Adipocyte (in vitro differentiated cells): Measurements from ENCODE around the gene SOBP.

Experiments
- DNase-seq: peaks from one replicate; pipeline ENCODE4 v3.0.0-alpha.2; 2015; ENCODE audit warnings: low read depth
- H3K27me3 ChIP-seq: replicated peaks from 2 replicates; pipeline ENCODE4 v1.7.0; 2013; ENCODE audit warnings: mild to moderate bottlenecking, low read length, moderate library complexity; ENCODE audit not compliant: control insufficient read depth, insufficient read depth
- H3K36me3 ChIP-seq: 2 replicates; pipeline ENCODE4 v1.7.0; 2013; ENCODE audit warnings: low read length, mild to moderate bottlenecking, moderate library complexity; ENCODE audit not compliant: control insufficient read depth, insufficient read depth, severe bottlenecking
- H3K4me1 ChIP-seq: 2 replicates; pipeline ENCODE4 v1.7.0; 2013; ENCODE audit warnings: mild to moderate bottlenecking, low read length, moderate library complexity; ENCODE audit not compliant: control insufficient read depth, insufficient read depth
- H3K4me3 ChIP-seq: 2 replicates; pipeline ENCODE4 v1.7.0; 2013; ENCODE audit warnings: mild to moderate bottlenecking, low read length, moderate library complexity
- H3K9ac ChIP-seq: 2 replicates; pipeline ENCODE4 v1.7.0; 2013; ENCODE audit warnings: mild to moderate bottlenecking, low read length, moderate library complexity
- H3K9me3 ChIP-seq: 2 replicates; pipeline ENCODE4 v1.7.0; 2013; ENCODE audit warnings: mild to moderate bottlenecking, low read length, moderate library complexity; ENCODE audit not compliant: control insufficient read depth

SOBP gene

GRCh38 chr6:107533415-107534059 lies 43.6 kb downstream of the SOBP start:
- no peak overlapping the region for H3K9ac ChIP-seq
- H3K4me1 ChIP-seq = peaks cover 23% of the 10 kb centered on the region
- H3K9me3 ChIP-seq = no peaks in the 10 kb centered on the region
- H3K27me3 ChIP-seq = no peaks in the 10 kb centered on the region
- peaks cover 4% of the 10 kb centered on the region for H3K36me3 ChIP-seq
- DNase-seq = no peak
- no peak overlapping the region for H3K4me3 ChIP-seq

GRCh38 chr6:107534571-107535141 lies 44.7 kb downstream of the SOBP start:
- Histone ChIP-seq H3K27me3 (no peaks in the 10 kb centered on the region), H3K9ac (no peak overlapping the region), H3K4me3 (no peak overlapping the region), H3K4me1 (peaks cover 23% of the 10 kb centered on the region), H3K9me3 (no peaks in the 10 kb centered on the region), H3K36me3 (peaks cover 4% of the 10 kb centered on the region)
- DNase-seq = peak; percentile 25

- DNase-seq = no peak
- Histone ChIP-seq H3K27me3 (no peaks in the 10 kb centered on the region), H3K9ac (no peak overlapping the region), H3K4me1 (peaks cover 23% of the 10 kb centered on the region), H3K36me3 (peaks cover 4% of the 10 kb centered on the region), H3K9me3 (no peaks in the 10 kb centered on the region), H3K4me3 (no peak overlapping the region)
Observed at GRCh38 chr6:107535626-107536025, 45.7 kb downstream of the SOBP start.

GRCh38 chr6:107536180-107536961 lies 46.5 kb downstream of the SOBP start:
- Histone ChIP-seq H3K36me3 (peaks cover 4% of the 10 kb centered on the region), H3K4me3 (no peak overlapping the region), H3K4me1 (peaks cover 23% of the 10 kb centered on the region), H3K9me3 (no peaks in the 10 kb centered on the region), H3K27me3 (no peaks in the 10 kb centered on the region), H3K9ac (no peak overlapping the region)
- no peak for DNase-seq

GRCh38 chr6:107537559-107537958 lies 47.6 kb downstream of the SOBP start:
- H3K4me3 ChIP-seq = no peak overlapping the region
- H3K4me1 ChIP-seq = peaks cover 12% of the 10 kb centered on the region
- no peak for DNase-seq
- no peak overlapping the region for H3K9ac ChIP-seq
- peaks cover 4% of the 10 kb centered on the region for H3K36me3 ChIP-seq
- H3K9me3 ChIP-seq = no peaks in the 10 kb centered on the region
- no peaks in the 10 kb centered on the region for H3K27me3 ChIP-seq

- Histone ChIP-seq H3K9me3 (no peaks in the 10 kb centered on the region), H3K4me1 (peaks cover 8% of the 10 kb centered on the region), H3K27me3 (no peaks in the 10 kb centered on the region), H3K4me3 (no peak overlapping the region), H3K9ac (no peak overlapping the region), H3K36me3 (no peaks in the 10 kb centered on the region)
- no peak for DNase-seq
Observed at GRCh38 chr6:107538856-107539387, 49.0 kb downstream of the SOBP start.

GRCh38 chr6:107539409-107539808 lies 49.5 kb downstream of the SOBP start:
- DNase-seq = peak; percentile 25
- no peak overlapping the region for H3K4me3 ChIP-seq

GRCh38 chr6:107539849-107540464 lies 50.0 kb downstream of the SOBP start:
- H3K4me1 ChIP-seq = no peaks in the 10 kb centered on the region
- H3K4me3 ChIP-seq = no peak overlapping the region

More at GRCh38 chr6:107539409-107539808, 49.5 kb downstream of the SOBP start:
- H3K4me1 ChIP-seq = peaks cover 5% of the 10 kb centered on the region
- no peaks in the 10 kb centered on the region for H3K9me3 ChIP-seq
- no peaks in the 10 kb centered on the region for H3K36me3 ChIP-seq
- no peaks in the 10 kb centered on the region for H3K27me3 ChIP-seq
- H3K9ac ChIP-seq = no peak overlapping the region

GRCh38 chr6:107540465-107540857 lies 50.5 kb downstream of the SOBP start:
- no peak overlapping the region for H3K4me3 ChIP-seq
- no peaks in the 10 kb centered on the region for H3K9me3 ChIP-seq
- H3K36me3 ChIP-seq = no peaks in the 10 kb centered on the region
- H3K4me1 ChIP-seq = no peaks in the 10 kb centered on the region
- DNase-seq = no peak
- no peaks in the 10 kb centered on the region for H3K27me3 ChIP-seq
- no peak overlapping the region for H3K9ac ChIP-seq

More at GRCh38 chr6:107539849-107540464, 50.0 kb downstream of the SOBP start:
- H3K9me3 ChIP-seq = no peaks in the 10 kb centered on the region
- no peaks in the 10 kb centered on the region for H3K36me3 ChIP-seq
- no peak overlapping the region for H3K9ac ChIP-seq
- no peaks in the 10 kb centered on the region for H3K27me3 ChIP-seq
- DNase-seq = no peak

- no peaks in the 10 kb centered on the region for H3K27me3 ChIP-seq
- no peaks in the 10 kb centered on the region for H3K36me3 ChIP-seq
- no peak overlapping the region for H3K9ac ChIP-seq
- no peak overlapping the region for H3K4me3 ChIP-seq
- no peak for DNase-seq
- no peaks in the 10 kb centered on the region for H3K4me1 ChIP-seq
- no peaks in the 10 kb centered on the region for H3K9me3 ChIP-seq
Observed at GRCh38 chr6:107542192-107542668, 52.3 kb downstream of the SOBP start.

GRCh38 chr6:107543088-107543487 lies 53.2 kb downstream of the SOBP start:
- no peaks in the 10 kb centered on the region for H3K4me1 ChIP-seq
- H3K36me3 ChIP-seq = no peaks in the 10 kb centered on the region
- H3K9ac ChIP-seq = no peak overlapping the region
- H3K4me3 ChIP-seq = no peak overlapping the region
- no peaks in the 10 kb centered on the region for H3K27me3 ChIP-seq
- no peak for DNase-seq
- H3K9me3 ChIP-seq = no peaks in the 10 kb centered on the region
